Activated CD4-positive, alpha-beta T cell treated with anti-CD3 and anti-CD28 coated beads, Interleukin-2, amount 50 U/mL, for 1 hour (primary cell): ENCODE data around the gene RUNX1.

Experiments
- DNase-seq: peaks from one replicate; pipeline ENCODE4 v3.0.0-alpha.2; 2020

RUNX1 gene

DNA sequence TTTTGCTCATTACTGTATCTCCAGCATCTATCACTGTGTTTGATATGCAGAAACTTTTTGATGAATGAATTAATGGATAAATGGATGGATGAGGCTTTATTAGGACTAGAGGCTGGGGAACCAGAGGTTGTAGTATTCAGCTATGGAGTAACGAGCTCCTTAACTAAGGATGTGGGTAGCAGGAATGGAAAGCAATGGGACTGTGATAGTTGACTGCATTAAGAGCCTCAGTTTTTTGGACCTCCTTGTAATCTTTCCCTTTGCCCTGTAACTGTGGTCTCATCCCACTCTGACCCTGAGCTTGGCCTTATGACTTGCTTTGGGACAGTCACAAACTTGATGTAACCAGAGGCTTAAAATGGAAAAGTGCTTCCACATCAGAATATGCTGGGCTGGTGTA is 9.0 kb upstream of the RUNX1 start:
- no peak for DNase-seq

DNA sequence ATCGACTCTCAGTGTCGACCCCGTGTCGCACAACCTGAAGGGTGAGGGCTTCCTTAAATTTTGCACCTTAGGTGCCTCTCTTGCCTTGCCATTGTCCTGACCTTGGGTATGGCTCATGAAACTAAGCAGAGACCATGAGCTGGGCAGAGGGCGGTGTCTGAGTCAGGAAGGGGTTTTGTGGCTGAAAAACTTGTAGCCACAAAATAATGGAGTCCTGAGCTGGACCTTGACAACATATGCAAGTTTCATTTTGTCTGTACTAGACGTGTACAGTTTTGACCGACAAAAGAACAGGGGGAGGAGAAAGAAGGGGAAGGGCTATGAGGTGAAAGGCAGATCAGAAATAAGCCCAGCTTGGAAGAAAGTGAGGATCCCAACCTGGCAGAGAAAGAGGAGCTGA is 8.3 kb upstream of the RUNX1 start:
- DNase-seq: no peak

DNA sequence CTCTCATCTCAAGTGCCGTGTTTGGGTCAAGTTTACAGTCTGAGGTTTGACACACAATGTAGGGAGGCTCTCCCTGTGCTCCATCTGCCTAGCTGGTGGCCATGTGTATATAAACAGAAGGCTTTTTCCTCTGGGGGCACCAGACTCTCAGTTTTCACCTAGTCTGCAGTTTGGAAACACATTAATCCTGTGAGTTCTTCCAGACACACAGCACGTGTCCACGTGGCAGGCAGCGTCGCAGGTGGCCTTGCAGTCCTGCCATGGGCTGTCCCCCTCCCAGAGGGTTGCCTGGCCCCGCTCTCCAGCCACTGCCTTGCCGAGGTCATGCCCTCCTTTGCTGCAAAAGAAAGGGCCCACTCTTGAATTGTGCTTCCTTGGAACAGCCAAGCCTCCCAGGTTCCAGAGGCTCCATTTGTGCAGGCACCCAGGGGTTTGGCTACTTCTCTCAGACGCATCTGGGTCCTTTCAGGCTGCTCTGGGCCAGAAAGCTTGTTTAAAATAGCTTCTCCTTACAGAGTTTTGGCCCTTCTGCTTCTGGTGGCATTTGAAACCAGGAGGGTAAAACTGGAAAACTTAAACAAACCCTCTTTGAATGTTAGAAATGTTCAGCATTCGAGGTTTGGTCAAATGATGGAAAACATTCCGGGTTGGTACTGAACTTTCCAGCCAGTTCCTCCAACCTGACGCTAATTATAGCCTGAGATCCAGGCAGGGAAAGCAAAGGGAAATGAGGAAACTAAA is 4.4 kb upstream of the RUNX1 start:
- no peak for DNase-seq

DNA sequence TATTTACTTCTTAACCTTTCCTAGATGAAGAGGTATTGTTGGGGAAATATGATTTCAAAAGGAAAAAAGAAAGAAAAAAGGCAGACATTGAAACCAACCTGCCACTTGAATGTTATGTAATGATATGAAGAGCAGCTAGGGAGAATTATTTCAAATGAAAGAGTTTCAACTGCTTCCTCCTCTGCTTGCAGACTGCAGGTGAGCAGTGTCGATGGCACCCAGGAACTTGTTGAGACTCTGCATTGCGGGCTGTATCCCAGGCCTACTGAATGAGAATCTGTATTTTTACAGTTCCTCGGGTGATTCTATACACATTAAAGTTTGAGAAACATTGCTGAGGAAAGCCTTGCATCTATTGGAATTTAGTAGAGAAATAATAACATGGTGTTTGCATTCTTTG is 3.7 kb upstream of the RUNX1 start:
- no peak for DNase-seq

DNA sequence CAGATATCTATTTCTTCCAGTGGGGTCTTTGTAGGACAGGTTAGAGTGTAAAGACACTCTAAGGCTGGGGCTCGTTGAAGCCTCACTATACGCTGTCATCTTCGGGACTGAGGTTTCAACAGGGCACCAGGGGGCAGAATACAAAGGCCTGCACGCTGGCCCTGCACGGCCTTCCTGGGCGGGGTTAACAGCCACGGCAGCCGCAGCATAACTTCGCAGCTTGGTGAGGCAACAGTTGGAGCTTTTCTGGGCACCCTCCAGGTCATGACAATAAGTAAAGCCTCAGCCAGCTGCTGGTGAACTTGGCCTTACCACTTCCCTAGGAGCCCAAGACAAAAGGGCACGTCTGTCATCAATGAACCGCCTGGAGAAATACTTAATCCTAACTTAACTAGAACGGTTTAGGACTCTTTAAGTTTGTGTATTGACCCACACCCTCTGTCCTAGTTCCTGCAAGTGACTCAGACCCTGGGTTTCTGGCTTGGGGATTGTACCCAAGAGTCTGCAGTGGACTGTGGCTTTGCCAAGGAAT is 2.3 kb upstream of the RUNX1 start:
- peak; percentile 82 for DNase-seq

DNA sequence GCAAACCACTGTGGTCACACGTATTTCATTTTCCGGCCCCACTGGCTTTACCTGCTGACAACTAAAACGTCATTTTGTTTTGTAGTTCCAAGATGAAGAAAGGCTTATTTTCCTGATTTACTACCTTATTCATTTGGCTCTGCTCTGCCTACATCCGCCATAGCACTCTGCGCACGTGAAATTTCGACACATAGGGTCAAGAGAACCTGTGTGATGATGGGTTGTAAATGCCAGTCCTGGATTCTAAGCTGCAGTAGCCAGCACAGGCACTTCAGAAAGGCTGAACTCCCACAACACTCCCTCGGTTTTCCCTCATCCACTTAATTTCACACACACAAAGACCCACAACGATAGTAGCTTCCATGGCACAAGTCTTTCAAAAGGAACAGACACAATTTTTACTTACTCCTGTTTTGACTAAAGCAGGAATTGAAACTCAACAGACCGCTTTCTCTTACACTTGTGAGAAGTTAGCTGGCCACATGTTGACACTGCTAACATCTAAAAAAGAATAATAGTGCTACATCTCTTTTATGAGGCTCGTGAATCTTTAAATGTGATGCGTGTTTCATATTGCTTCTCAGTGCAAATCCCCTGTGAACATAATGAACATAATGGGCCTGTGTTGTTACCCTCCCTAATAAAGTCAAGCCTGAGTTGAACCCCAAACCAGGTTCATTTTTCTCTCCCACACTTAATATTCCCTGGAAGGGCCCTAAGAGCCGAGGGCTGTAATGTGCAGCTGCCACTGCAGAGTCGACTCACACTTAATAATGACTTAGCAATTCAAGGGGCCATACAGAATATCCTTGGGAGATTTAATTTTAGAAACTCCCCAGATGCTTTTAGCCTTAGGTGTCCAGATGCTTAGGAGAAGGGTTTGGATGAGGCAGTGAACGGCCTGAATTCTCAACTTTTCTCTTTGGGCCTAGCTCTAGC is 1.5 kb upstream of the RUNX1 start:
- no peak for DNase-seq

DNA sequence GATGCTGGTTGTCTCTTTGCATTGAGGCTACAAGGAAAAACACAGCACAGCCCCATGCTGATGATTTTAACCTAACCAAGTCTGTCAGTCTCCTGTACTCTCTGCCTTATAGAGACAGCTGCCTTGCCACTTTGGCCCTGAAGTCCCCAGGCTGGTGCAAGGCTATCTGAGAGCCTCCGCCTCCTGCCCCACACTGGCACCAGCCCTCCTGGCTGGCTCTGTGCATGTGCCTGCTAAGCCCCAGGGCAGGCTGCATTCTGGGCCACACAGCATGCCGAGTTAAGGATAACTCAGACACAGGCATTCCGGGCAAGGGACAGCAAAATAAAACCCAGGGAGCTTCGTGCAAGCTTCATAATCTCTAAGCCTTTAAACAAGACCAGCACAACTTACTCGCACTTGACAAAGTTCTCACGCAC is 910 bp downstream of the RUNX1 start:
- DNase-seq: no peak

DNA sequence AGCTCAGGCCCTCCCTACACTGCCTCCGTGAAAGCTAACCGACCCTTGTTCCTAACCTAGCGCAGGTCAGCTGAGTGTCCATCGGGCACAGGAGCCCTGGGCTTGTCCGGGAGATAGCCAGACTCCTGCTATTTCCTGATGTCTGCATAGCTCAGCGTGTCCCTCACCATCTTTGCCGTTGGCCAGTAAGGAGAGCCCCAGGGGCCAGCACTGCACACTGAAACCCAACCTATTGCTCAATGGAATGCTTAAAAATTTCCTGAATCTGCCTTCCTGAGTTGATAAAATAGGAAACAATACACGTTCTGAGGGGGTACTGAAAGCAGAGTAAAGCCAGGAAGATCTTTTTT is 2.2 kb downstream of the RUNX1 start:
- no peak for DNase-seq

DNA sequence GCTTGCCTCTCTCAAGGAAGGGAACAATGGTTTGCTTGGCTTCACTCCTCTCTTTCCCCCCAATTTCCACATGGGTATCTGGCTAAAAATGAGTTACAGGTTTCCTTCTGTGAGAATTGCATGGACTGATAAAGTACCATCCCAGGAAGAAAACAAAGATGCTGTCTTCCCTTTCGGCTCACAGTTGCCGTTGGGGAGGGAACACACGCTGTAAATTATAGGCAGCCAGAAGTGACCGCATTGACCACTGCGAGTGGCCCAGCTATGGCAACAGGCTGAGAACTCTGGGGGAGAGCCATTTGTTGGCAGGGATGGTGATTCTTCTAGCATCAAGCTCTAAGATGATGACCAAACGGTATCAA is 2.9 kb downstream of the RUNX1 start:
- no peak for DNase-seq

DNA sequence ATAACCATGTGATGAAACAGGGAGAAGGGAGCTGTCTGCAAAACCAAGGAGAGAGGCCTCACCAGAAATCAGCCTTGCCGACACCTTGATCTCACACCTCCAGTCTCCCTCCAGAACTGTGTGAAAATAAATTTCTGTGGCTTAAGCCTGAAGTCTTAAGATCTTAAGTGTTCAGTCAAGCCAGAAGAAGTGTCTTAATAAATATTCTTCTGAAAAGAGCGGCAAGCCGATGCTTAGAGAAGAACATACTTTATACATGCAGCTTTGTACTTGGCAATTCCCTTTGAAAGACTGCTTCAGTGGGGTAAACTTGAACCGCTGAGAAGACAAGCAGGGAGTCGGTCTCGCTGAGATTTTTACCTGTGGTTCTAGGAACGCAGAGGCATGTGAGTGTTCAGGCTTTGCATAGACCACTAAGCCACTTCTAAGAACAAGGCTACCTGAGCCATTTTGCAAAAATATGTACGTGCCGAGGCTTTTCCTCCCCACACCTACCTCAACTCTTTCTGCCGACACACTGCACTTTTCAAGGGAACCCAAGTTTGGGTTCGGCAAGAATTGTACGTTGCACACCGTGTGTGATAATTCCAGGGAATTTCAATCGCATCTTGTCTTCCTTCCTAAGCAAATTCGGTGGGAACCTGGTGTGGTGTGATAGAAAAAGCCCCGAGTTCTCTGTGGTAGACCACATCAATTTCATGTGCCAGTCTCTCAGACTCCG is 3.4 kb downstream of the RUNX1 start:
- DNase-seq: peak; percentile 48

DNA sequence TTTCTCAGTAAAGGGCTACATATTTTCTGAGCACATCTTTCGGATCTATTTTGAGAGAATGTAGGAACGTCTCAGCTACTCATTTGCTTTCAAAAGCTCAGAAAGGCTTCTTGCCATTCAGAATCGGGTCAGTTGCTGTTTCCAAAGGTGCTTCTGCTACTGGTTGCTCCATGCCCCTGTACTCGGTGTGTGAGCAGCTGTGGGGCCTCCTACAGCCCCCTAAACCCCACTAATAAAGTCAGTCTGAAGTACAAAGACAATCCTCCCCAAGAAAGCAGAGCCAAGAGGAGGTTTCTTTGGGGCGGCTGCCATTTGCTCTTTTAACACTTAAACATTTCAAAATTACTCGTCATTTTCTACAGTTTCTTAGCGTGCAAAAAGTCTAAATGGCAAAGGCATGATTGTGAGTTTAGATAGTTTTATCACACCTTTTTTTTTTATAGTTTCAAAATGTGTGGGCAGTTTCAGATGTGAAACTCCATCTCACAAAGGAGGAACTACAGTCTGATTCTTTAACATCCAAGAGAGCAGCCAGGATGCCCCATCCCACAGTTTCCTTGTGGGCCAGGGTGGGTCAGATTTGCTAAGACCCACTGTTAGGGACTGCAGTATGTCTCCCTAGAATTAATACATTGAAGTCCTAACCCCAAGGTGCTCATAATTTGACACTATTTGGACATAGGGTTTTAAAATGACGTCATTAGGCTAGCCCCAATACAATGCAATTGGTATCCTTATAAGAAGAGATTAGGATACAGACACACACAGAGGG is 4.1 kb downstream of the RUNX1 start:
- DNase-seq: no peak

DNA sequence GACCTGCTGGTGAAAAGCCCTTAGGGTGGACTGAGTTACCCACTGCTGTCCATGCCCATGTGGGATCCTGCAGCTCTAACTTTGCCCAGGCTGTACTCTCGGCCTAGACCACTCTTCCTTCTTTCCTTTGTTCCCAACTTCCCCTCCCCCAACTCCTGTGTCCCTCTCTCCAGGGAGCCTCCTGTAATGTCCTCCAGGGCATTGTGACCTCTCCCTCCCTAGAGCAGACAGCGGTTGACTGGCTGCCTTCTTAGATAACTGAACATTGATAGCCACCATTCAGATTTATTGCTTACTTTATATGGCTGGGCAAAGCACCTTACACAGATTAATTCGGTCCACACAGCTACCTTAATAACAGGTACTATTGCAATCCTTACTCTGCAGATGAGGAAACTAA is 5.0 kb downstream of the RUNX1 start:
- no peak for DNase-seq

DNA sequence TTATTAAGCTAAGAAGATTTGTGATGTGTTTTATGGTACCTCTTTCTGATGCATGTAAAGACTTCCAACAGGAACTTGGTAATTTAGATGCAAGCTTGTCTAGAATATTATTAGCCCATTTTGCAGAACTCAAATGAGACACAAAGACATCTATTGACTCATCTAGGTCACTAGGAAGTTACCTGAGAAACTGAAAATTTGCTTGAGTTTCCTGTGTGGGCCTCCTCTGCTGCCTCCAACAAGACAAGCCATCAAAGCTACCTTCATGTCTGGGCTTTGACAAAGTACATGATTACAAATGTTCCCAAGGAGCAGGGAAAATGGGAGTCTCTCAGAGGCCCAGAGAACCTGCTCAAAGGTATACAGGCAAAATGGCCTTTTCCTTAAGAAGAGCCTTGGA is 5.6 kb downstream of the RUNX1 start:
- no peak for DNase-seq

DNA sequence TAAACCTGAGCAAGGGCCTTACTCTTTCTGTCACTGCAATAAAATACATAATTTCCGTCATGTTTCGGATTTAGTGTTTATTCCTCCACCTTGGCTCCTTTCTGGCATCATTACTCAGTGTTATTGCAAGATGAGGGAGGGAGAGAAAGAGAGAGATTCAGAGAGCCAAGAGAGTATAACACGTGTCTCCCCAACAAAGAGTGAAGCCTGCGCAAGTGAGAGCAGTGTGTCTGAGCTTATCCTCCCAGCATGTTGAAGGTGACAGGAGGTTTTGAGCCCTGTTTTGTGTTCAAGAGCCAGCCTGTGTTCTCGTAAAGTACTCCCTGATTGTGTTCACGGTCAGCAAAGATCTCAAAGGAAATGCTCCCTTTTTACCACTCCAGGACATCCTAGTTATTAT is 6.3 kb downstream of the RUNX1 start:
- no peak for DNase-seq

DNA sequence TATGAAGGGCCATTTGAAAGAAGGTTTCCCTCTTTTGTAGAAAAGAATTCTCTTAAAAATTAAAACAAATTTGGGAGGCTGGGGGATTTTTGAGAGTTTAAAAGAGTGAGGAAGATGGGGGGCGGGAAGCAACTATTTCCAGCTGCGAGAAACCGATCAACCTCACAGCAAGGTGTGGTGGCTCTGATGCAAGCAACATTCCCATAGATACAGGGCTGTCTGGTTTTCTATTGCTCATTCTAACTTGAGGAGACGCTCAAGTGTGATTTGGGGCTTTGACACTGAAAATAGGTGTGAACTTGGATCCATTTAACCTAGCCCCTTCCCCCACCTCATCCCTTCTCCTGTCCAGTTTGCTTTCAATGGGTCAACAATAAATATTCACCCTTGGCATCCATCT is 7.2 kb downstream of the RUNX1 start:
- DNase-seq: no peak

DNA sequence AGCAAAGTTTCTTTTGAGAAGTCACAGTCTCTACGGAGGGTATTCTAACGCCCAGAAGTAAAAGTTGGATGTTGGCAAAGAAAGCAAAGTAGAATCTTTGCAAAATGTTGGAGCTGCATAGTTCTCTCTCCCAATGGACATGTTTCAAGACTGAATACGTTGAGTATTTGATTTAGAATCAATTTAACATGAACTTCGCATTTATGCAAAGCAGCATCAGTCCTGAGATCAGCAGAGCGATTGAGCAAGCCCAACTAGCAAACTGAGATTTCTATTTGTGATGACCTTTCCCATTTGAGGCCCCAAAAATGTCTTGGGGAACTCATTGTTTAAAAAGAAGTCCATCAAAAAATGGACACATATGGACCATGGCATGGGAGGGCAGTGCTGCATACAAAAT is 8.0 kb downstream of the RUNX1 start:
- DNase-seq: no peak

DNA sequence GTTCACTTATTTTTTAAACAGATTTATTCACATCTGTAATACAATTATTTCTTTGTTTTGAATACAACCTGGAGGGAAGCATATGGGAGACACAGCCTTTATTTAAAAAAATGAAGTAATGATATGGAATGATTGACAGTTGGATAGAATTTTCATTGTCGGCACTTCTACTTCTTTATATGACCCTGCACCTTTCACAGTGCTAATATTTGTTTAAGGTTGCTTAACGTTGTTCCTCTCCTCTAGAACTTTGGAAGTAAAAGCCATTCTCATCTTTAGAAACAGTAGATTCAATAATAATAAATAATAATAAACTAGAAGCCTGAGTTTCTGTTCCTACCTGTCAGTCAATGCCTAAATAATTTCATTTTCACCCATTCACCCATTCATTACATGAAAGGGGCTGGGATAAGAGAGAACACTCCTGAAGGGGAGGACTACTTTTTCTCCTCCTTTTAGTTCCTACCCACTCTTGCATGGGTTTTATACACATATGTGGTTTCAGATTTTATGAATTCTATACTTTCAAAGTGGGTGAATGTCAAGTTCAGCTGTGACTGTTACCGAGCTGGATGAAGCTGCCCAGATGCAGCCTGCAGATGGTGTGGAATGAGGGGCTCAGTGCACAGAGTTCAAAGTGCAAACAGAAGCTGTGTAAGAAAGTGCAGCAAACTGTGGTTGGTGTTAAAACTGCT is 9.4 kb downstream of the RUNX1 start:
- no peak for DNase-seq

DNA sequence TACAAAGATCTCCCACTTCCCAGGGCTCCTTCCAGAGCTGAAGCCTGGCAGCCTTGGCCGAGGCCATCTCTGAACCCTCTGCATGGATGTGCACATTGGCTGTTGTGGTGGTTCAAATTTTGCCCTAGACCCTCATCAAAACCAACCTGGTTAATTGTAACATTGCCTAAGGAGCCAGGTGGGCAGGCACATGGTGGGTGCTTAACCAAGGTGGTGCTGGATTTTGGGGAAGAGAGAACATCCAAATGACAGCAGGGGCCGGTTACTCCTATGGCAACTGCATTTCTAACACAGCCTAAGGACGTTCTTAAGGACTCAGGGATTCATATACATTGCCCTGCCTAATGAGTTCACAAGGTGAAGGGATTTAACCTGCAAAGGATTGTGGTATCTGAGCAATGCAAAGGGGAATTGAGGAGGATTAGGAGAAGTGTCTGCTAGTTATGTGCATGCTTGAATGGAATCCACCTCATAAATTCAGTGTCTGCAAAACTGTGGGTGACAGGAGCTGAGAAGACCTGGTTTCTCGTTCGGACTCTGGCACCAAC is 10.3 kb downstream of the RUNX1 start:
- DNase-seq: no peak

DNA sequence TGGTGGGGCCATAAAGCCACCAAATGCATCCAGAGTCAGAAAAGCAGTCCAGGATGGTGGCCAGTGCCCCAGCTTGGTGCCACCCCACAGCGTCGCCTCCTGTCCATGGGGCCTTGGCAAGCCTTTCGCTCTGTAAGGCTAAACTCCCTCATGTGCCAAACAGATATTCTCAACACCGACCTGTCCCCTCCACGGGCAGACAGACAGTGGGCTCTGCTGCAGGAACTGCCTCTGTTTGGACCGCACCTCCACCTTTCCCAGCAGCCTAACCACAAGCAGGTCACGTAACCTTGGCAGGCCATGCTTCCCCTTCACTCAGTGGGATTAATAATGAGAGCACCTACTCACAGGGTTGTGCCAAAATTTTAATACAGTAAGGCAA is 11.7 kb downstream of the RUNX1 start:
- no peak for DNase-seq

DNA sequence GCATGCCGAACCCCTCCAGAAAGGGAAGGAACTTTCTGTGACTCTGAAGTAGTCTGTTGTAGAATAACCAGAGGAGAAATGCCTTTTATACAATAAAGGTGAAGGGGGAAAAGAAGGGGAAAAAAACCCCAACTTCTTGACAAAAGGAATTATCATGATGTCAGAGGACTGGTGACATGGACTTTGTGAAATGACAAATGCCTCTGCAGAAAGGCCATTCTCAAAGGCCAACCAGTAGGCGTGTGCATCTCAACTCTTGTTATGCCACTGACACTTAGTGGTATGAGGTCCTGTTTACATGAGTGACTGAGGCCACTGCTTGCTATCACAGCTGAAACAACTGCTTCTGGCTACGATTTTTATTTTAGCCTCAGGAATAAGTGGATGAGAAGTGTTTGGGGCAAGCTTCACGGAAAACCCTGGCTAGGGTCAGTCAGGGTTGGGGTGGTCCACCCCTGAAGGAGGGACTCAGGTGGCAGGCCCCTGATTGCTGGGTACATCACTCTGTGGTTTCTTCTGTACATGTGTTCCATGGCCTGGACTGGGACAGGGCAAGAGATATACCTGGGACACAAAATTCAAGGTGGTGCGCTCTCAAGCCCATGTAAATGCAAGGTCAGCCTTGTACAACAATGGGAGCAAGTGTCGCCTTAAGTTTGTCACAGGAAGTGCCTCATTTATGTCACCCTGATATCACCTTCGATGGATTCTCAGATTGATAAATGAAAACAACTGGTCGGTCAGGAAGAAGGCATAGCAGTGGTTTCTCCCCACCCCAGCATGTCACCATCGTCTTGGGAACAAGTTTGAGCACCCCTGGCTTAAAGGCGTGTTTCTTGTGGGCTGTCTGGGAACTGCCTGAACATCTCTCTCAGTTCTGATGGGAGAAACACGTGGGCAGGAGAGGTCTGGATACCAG is 12.4 kb downstream of the RUNX1 start:
- no peak for DNase-seq

DNA sequence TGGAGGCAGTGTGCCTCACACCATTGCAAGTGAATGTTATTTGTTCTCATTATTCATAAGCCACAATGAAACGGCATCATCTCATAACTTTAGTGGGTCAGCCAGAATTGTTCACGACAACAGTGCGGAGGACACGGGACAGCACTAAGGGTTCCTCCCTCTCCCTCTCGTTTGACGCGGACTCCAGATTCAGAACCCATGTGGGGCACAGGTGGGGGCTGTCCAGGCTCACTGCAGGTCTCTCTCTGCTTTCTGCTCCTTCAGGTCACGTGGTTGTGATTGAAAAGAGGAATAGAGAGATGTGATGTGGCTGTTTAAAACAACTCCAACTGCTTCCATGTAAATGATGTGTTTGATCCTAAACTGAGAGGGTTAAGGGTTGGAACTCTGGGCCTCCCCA is 13.5 kb downstream of the RUNX1 start:
- DNase-seq: no peak
